Ramos (cell line): ENCODE results near the gene CNR2.
"Not testable (repeated sequence)": the region's sequence is repeated elsewhere in the genome, so short reads cannot be mapped to it uniquely, and the experiment has no call there.

ENCODE experiments used
- in situ Hi-C: fragments of 300-500 bp; cut with MboI; formaldehyde crosslinking; loops from one replicate; pipeline ENCODE4 v1.14.3; 2022; ENCODE audit warnings: low sequenced_read_pairs; ENCODE audit not compliant: unreplicated experiment

Gene CNR2

DNA sequence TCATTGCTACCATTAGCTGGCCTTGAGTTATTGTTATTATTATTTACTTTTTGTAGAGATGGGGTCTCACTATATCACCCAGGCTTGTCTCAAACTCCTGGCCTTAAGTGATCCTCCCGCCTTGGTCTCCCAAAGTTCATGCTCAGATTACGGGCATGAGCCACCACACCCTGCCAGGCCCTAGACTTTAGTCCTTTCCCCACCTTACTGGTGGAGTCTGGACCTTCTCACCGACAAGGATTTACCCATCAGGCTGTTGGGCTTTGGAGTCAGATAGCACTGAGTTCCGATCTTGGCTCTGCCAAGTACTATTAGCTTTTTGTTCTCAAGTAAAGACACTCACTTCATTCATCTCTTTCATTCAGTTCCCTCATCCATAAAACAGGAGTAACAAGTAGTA is 17.2 kb downstream of the CNR2 start:
- in situ Hi-C loops = no loop called here

DNA sequence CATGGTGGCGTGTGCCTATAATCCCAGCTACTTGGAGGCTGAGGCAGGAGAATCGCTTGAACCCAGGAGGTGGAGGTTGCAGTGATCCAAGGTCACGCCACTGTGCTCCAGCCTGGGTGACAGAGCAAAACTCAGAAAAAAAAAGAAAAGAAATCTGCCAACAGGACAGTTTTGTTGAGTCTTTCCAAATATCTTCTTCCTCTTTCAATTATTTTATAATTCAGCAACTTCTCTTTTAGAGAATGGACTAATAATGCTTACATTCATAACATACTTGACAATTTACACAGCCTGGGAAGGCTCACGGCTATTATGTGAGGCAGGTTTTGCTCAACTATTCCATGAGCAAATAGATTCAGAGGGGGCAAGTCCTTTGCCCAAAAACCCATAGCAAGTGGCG is 18.1 kb downstream of the CNR2 start:
- in situ Hi-C loops = no loop called here

DNA sequence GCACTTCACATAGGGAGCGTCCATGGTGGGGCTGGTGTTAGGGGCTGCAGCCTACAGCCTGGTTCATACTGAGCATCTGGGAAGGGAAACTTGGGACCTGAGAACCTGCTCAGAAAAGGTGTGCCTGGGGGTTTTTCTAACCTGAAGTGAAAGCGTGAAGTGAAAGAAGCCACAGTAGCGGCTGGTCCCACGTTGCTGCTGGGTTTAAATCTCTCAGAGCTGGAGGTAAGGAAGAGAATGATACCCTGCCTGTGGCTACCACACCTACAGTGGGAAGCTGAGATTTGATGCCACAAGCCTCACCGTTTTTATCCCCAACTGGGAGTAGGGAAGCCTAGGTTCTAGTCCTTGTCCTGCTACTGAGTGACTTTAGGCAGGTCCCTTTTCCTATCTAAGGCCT is 24.1 kb downstream of the CNR2 start:
- in situ Hi-C loops = no loop called here

DNA sequence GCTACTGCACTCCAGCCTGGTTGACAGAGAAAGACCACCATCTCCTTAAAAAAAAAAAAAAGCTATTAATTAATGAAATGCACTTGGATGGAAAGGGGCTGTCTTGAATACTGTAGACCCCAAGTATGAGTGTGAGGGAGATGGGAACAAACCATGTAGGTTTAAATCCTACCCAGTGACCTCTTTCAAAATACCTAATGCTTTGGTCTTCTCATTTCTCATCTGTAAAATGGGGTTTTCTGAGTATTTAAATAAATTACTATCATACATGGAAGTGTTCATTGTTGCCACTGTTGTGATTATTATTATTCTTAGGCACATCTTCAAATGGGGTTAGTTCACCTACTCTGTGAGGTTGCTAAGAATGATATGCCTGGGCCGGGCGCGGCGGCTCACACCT is 27.9 kb downstream of the CNR2 start:
- in situ Hi-C loops = no loop called here

DNA sequence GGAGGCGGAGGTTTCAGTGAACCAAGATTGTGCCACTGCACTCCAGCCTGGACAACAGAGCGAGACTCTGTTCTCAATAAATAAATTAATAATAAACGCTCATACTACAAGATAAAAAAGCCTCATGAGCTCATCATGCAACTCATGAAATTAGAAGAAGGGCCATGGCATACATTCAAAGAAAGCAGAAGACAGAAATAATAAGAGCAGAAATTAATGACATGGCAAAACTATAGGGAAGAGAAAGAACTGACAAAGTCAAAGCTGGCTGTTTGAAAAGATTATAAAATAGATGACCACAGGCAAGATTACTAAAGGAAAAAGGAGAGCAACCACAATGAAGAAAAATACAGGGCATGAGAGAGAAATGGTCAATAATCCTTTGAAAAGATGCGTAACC is 30.4 kb downstream of the CNR2 start:
- in situ Hi-C loops = no loop called here

DNA sequence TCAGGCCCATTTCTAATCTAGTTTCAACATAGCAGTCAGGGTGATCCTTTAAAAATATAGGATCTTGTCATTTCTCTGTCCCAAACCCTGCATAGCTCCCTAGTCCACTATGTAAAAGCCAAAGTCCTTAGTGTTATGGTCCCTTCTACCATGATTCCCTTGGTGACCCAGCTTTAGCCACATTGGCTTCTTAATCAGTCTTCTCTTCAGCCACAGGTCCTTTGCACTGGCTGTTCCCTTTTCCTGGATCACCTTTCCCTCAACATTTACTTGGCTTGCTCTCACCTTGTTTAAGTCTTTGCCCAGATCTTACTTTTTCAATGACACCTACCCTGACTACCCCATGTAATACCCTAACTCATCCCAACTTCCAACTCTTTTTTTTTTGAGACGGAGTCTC is 33.4 kb downstream of the CNR2 start:
- in situ Hi-C loops = no loop called here

DNA sequence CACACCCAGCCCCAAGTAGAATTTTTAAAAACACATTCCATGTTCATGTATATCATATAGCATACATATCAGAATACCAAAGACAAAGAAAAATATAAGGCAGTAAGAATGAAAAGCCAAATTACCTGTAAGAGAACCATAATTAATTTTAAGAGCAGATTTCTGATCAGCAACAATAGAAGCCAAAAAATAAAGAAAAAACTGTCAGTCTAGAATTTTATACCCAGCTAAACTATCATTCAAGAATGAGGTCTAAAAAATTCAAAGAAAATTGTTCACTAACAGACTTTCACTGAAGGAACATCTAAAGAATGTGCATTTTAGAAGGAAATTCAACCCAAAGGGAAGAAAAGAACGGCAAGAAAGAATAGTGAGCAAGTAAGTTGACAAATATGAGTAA is 34.5 kb downstream of the CNR2 start:
- in situ Hi-C loops = no loop called here

DNA sequence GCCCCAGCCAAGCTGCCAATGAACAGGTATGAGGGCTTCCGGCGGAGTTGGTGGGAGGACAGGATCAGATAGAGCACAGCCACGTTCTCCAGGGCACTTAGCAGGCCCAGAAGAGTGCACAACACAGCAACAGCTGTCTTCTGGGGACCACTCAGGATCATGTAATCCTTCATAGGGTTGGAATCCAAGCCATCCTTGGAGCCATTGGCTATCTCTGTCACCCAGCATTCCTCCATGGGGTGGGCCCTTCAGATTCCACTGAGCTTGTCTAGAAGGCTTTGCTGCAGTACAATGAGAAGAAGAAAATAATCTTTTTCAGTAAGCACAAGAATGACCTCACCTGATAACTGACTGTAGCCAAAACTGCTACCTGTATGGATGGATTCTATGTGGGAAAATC is 37.8 kb downstream of the CNR2 start:
- in situ Hi-C loops = no loop called here

DNA sequence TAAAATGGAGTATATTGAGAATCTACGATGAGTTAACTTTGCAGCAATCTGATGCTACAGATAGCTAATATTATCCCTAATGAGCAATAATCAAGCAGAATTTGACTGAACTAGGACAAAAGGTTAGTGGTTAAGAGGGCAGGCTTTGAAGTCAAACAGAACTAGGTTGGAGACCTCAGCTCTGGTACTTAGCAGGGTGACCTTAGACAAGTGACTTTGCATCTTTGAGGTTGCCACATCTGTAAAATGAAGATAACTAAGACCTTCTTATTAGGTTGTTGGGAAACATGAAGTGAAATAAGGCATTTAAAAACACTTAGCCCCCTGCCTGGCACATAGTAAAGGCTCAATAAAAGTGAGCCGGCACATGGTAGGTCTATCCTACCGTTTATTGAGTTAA is 40.7 kb downstream of the CNR2 start:
- in situ Hi-C loops = no loop called here

DNA sequence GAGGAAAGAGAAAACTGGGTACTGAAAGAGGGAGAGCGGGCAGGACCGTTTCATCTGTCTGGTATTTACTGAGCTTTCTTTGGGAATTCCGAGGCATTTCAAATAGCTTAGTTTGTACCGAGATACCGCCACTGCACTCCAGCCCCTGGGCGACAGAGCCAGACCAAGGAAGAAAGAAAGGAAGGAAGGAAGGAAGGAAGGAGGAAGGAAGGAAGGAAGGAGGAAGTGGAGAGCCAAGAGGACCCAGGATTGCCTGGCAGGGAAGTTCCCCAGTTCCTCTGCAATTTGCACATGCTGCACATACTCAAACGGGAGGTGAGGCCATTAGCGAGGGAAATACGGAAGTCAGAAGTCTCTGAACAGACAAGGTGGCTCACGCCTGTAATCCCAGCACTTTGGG is 44.1 kb downstream of the CNR2 start:
- in situ Hi-C loops = no loop called here

DNA sequence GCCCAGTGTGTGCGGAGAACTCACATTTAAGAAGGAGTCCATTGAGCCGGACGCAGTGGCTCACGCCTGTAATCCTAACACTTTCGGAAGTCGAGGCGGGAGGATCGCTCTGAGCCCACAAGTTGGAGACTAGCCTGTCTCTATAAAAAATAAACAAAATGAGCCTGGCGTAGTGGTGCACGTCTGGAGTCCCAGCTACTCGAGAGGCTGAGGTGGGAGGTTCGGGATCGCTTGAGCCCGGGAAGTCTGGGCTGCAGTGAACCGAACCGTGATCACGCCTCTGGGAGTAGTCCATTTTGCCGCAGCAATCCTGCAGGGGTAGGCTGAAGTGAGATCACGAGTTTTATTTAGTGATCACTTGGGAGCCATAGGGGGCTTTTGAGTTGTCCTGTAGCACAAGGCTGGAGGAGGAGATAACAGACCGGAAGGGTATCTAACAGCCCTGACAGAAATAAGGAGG is 44.6 kb downstream of the CNR2 start:
- in situ Hi-C loops = no loop called here

DNA sequence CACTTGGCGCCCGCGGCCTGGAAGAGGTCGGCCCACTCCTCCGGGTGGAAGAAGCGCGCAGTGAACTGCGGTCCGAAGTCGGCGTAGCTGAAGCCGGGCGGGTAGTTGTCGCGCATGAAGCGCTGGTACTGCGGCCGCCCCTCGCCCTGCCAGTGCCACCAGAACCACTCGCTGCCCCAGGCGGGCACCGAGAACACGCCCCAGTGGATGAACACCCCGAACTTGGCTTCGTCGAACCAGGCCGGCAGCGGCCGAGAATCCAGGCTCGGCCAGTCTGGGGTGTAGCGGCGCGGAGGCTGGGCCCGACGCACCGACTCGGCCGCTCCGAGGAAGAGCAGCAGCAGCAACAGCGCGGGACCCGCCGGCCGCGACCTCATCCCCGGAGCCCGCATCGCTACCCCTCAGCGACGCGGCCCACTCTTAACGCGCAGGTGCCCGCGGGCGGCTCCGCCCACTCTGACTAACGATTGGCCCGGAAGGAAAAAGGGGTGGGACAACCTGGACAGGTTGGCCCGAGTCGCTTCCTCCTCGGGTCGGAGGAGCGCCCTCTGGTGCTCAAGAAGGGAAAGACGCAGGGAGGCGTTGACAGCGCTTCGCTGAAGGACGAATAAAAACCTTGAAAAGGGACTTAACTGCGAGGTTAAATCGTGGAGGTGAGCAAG is 45.1 kb downstream of the CNR2 start, which contains the start of gene FUCA1:
TSS of gene FUCA1 (minus strand) at position 396 of the 662 bp plus-strand sequence. CDS start at position 392, 4 bp downstream.
- in situ Hi-C loops = no loop called here

DNA sequence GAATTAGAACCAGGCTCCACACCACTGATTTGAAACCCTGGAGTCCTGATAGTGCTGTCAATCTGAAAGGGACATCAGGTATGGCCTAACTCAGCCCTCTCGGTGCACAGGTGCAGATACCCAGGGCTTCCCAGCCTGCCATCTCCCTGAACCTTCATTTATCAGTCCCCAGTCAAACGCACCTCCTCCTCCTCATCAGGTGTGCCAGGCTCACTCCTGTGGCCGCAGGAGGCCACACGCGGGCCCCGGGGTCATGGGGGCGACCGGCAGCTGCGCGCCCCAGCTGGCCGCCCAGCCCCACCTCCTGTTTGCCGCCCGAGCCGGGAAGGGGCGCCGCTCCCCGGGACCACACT is 45.6 kb downstream of the CNR2 start:
- in situ Hi-C loops = no loop called here

DNA sequence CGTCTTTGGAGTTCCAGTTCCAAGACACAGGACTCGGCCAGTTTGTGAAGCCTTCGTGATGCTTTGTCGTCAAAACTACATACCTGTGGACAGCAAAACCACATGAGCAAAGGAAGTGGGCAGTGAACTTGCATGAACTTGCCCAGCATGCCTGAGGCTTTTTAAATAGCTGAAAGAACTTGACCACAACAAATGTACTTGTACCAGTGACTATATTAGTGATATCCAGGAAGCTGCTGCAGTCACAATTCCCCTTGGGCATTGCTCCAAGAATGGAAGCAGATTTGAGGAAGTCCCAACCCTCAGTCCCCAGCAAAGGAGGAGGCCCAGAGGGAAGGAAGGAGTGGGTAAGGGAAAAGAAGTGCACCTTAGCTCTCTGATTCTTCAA is 47.6 kb downstream of the CNR2 start:
- in situ Hi-C loops = no loop called here

DNA sequence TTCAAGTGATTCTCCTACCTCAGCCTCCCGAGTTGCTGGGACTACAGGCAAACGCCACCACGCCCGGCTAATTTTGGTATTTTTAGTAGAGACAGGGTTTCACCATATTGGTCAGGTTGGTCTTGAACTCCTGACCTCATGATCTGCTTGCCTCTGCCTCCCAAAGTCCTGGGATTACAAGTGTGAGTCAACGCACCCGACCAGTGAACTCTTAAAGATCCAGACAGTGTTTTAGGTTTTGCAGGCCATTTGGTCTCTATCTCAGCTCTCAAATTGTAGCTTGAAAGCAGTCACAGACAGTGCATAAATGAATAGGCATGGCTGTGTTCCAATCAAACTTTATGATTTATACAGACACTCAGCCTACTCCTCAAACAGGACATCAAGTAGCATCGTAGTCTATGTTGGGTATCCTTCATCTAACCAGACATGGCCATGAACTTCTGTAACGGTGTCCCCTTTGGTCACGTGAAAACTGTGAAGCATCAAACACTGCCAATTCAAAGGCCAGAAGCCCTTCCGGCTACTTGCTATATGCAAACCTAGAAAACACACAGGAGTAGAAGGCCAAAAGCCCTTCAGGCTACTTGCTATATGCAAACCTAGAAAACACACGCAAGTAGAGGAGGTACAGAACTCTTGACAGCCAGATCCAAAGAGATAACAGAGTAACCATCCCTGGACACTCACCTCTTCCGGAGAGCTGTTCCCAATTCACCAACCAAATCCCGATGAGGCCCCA is 48.2 kb downstream of the CNR2 start:
- in situ Hi-C loops = no loop called here

DNA sequence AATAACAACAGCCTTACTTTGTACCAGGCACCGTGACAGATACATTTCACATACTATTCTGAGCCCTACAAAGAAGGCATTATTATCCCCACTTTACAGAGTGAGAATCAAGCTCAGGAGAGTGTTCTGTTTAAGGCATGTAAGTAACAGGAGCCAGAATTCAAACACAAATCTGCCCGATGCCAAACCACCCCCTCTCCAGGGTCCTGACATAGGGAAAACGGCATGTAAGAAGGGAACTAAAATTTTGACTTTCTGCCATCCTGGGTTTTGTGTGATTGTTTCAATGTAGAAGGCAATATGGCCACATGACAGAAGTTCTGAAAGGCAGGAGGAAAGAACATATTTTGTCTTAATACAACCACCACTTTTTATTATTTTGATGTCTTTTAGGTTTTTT is 50.5 kb downstream of the CNR2 start:
- in situ Hi-C loops = no loop called here

DNA sequence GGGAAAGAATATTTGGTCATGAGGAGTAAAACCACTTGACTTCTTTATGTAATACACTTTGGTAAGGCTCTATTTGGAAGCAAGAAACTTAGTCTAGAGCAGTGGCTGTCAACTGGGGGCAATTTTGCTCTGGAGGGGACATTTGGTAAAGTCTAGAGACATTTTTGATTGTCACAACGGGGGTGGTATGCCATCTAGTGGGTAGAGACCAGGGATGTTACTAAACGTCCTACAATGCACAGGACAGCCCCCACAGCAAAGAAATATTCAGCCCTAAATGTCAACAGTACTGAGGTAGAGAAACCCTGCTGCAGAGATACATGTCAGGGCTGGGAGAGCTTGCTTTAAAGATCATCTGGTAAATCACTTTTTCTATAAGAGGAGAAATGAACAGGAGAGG is 58.6 kb downstream of the CNR2 start:
- in situ Hi-C loops = no loop called here

DNA sequence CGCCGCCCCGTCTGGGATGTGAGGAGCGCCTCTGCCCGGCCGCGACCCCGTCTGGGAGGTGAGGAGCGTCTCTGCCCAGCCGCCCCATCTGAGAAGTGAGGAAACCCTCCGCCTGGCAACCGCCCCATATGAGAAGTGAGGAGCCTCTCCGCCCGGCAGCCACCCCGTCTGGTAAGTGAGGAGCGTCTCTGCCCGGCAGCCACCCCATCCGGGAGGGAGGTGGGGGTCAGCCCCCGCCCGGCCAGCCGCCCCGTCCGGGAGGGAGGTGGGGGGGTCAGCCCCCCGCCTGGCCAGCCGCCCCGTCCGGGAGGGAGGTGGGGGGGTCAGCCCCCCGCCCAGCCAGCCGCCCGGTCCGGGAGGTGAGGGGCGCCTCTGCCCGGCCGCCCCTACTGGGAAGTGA is 60.0 kb downstream of the CNR2 start:
- in situ Hi-C loops = not testable (repeated sequence)

DNA sequence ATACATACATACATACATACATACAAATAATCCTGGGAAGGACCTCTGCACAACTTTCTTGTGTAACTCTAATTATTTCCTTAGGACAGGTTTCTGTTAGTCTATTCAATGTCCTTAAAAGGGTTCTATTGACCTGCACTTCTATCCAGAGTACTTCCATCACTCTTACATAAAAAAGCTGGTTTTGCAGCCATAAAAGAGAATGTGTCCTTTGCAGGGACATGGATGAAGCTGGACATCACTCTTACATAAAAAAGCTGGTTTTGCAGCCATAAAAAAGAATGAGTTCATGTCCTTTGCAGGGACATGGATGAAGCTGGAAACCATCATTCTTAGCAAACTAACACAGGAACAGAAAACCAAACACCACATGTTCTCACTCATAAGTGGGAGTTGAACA is 61.8 kb downstream of the CNR2 start:
- in situ Hi-C loops = not testable (repeated sequence)

DNA sequence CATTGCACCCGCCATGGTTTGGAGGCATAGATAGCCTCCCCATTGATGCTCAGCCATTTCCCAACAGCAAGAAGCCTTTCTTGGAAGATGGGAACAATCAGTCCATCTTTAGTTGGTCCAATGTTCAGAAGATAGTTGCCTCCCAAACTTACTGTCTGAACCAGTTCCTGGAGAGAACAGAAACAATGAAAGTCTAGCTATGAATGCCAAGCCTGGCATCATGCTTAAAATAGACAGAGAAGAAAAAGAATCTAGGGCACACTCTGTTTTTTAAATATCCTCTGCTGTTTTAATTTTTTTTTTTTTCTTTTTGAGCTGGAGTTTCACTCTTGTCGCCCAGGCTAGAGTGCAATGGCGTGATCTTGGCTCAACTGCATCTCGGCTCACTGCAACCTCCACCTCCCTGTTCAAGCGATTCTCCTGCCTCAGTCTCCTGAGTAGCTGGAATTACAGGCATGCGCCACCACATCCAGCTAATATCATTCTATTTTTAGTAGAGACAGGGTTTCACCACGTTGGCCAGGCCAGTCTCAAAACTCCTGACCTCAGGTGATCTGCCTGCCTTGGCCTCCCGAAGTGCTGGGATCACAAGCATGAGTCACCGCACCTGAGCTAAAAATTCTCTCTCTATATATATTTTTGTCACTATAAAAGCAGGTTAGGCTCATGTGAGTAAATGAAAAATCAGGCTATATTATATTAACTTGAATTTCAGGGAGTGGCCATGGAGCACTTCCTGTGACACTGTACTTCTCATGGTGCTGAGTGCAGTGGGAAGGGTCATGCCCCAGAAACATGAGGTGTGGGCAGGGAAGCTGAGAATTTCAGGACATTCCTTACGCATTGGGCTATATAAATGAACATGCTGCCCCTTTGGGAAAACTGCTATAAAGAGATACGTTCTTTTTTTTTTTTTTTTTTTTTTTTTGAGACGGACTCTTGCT is 64.2 kb downstream of the CNR2 start:
- in situ Hi-C loops = no loop called here

DNA sequence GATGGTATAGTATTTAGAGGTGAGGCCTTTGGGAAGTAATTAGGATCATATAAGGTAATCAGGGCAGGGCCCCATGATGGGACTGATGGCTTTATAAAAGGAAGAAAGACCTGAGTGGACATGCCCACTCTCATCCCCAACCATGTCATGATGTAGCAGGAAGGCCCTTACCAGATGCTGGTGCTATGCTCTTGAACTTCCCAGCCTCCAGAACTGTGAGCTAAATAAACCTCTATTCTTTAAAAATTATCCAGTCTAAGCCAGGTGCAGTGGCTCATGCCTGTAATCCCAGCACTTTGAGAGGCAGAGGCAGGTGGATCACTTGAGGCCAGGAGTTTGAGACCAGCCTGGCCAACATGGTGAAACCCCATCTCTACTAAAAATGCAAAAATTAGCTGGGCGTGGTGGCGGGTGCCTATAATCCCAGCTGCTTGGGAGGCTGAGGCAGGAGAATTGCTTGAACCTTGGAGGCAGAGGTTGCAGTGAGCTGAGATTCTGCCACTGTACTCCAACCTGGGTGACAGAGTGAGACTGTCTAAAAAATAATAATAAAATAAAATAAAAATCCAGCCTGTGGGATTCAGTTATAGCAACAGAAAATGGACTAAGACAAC is 65.6 kb downstream of the CNR2 start:
- in situ Hi-C loops = not testable (repeated sequence)
